Rectal smooth muscle tissue (tissue), 1 donor: ENCODE measurements around the gene PHKA1.

Source experiments
- H3K27ac ChIP-seq: one replicate; pipeline ENCODE4 v1.7.0; 2013; ENCODE audit warnings: low read depth, low read length, inconsistent platforms
- H3K27me3 ChIP-seq: one replicate; pipeline ENCODE4 v1.7.0; 2013; ENCODE audit warnings: low read length; ENCODE audit not compliant: control insufficient read depth, insufficient read depth
- H3K36me3 ChIP-seq: one replicate; pipeline ENCODE4 v1.7.0; 2013; ENCODE audit warnings: low read length; ENCODE audit not compliant: control insufficient read depth, insufficient read depth
- H3K4me1 ChIP-seq: one replicate; pipeline ENCODE4 v1.7.0; 2013; ENCODE audit warnings: low read length; ENCODE audit not compliant: control insufficient read depth, insufficient read depth
- H3K4me3 ChIP-seq: one replicate; pipeline ENCODE4 v1.7.0; 2013; ENCODE audit warnings: low read length
- H3K9ac ChIP-seq: one replicate; pipeline ENCODE4 v1.7.0; 2013; ENCODE audit warnings: low read length

Gene PHKA1

GRCh38 chrX:72662020-72662747, 51.9 kb downstream of the PHKA1 start:
- Histone ChIP-seq H3K36me3 (no peaks in the 10 kb centered on the region), H3K9ac (no peak overlapping the region), H3K4me3 (no peak overlapping the region), H3K27me3 (peaks cover 2% of the 10 kb centered on the region), H3K4me1 (no peaks in the 10 kb centered on the region), H3K27ac (no peak overlapping the region)

DNA sequence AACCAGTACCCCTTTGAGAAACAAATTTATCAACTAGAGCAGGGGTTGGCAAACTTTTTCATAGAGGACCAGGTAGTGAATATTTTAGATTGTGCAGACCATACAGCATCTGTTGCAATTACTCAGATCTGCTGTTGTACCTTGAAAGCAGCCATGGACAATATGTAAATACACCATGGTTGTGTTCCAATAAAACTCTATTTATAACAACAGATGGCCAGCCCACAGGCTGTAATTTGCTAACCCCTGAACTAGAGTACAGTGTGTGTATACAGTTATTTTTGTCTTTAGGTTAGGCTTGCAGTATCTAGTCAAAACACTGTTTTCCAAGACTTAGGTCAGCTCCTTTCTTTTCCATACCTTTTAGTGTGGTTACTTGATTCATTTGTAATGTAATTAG, 54.4 kb downstream of the PHKA1 start:
- H3K27ac ChIP-seq, result no peak overlapping the region
- H3K27me3 ChIP-seq, result peaks cover 2% of the 10 kb centered on the region
- H3K9ac ChIP-seq, result no peak overlapping the region

DNA sequence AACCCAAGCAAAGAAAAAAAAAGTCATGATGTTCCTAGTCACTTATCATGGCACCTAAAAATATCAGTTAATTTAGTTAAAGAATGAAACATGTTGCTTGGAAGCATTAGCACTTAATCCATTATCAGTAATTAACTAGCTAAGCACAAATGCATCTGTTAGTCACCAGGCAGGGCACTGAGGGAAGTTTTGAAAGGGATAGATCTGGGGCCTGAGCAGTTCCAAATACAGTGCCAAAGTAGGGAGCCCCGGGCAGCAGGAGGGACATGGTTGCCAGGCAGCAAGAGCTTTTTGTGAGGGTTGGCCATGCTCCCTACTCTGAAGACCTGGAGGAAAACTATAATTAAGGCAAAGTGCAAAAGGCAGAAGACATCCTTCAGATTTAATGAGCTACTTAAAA, 62.0 kb downstream of the PHKA1 start:
- Histone ChIP-seq H3K4me1 (no peaks in the 10 kb centered on the region), H3K27me3 (no peaks in the 10 kb centered on the region), H3K36me3 (no peaks in the 10 kb centered on the region), H3K27ac (no peak overlapping the region), H3K4me3 (no peak overlapping the region), H3K9ac (no peak overlapping the region)

More for the DNA sequence above, 54.4 kb downstream of the PHKA1 start:
- no peak overlapping the region for H3K4me3 ChIP-seq
- H3K36me3 ChIP-seq, result no peaks in the 10 kb centered on the region
- no peaks in the 10 kb centered on the region for H3K4me1 ChIP-seq

DNA sequence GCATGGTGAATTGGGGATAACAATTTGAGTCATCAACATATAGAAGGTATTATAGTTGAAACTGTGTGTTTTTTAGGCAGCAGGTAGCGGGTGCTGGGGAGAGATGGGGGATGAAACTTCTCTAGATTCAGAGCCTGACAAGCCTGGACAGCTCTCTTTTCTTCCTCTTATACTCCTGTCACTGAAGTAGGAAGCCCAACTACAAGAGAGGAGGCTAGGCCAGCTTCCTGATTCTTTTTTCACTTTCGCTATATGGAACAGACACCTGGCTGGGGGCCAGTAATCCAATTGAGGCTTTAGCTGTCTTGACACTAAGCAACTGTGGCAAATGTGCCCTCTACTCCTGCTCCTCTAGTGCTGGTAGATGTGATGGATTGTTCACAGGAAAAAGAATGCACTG, 69.2 kb downstream of the PHKA1 start:
- Histone ChIP-seq H3K27ac (no peak overlapping the region), H3K4me3 (no peak overlapping the region), H3K36me3 (peaks cover 3% of the 10 kb centered on the region), H3K27me3 (no peaks in the 10 kb centered on the region), H3K4me1 (no peaks in the 10 kb centered on the region), H3K9ac (no peak overlapping the region)

GRCh38 chrX:72641611-72642010, 72.5 kb downstream of the PHKA1 start:
- H3K4me3 ChIP-seq, result no peak overlapping the region
- H3K9ac ChIP-seq, result no peak overlapping the region
- no peaks in the 10 kb centered on the region for H3K4me1 ChIP-seq
- peaks cover 3% of the 10 kb centered on the region for H3K36me3 ChIP-seq
- no peaks in the 10 kb centered on the region for H3K27me3 ChIP-seq
- no peak overlapping the region for H3K27ac ChIP-seq

- Histone ChIP-seq H3K4me1 (no peaks in the 10 kb centered on the region), H3K9ac (no peak overlapping the region), H3K27ac (no peak overlapping the region), H3K36me3 (no peaks in the 10 kb centered on the region), H3K27me3 (no peaks in the 10 kb centered on the region), H3K4me3 (no peak overlapping the region)
Observed at GRCh38 chrX:72635930-72636329, 78.2 kb downstream of the PHKA1 start.

DNA sequence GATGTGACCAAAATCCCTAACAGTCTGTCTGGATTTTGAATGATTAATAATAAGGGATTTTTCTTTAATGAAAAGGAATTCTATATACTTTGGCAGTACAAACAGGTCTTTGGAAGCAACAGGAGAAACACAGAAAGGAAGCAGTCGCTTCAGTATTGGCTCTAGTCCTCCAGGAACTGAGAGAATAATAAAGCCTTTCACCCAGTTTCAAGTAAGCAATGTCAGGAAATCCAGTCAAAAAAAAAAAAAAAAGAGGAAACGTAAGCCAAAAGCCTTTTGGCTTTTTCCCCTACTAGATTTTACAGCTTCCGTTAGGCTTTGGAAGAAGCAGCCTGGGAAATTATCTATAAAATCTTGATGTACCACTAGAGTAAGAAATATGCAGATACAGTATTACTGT, 79.8 kb downstream of the PHKA1 start:
- Histone ChIP-seq H3K4me3 (no peak overlapping the region), H3K36me3 (no peaks in the 10 kb centered on the region), H3K9ac (no peak overlapping the region), H3K27me3 (no peaks in the 10 kb centered on the region), H3K27ac (no peak overlapping the region), H3K4me1 (no peaks in the 10 kb centered on the region)

GRCh38 chrX:72630185-72630584, 83.9 kb downstream of the PHKA1 start:
- no peaks in the 10 kb centered on the region for H3K4me1 ChIP-seq
- no peak overlapping the region for H3K9ac ChIP-seq
- no peak overlapping the region for H3K27ac ChIP-seq
- H3K4me3 ChIP-seq, result no peak overlapping the region
- H3K27me3 ChIP-seq, result no peaks in the 10 kb centered on the region
- H3K36me3 ChIP-seq, result no peaks in the 10 kb centered on the region

DNA sequence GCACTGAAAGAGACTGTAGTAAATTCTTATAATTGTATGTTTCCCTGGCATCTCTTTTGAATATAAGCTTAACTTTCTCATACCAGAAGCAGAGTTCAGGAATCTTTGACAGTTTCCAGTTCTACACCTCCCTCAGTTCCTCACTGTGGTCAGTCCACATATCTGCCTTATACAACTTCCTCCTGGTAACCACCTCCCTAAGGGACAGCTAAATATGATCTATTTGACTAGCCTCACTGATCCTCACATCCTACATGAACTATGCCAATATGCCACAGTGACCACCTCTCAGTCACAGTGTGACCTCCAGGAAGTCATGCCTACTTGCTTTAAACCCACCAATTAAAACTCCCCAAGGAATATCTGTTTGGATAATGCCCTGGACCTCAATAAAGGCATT, 89.9 kb downstream of the PHKA1 start:
- Histone ChIP-seq H3K36me3 (no peaks in the 10 kb centered on the region), H3K9ac (no peak overlapping the region), H3K27me3 (no peaks in the 10 kb centered on the region), H3K27ac (no peak overlapping the region), H3K4me3 (no peak overlapping the region), H3K4me1 (no peaks in the 10 kb centered on the region)

DNA sequence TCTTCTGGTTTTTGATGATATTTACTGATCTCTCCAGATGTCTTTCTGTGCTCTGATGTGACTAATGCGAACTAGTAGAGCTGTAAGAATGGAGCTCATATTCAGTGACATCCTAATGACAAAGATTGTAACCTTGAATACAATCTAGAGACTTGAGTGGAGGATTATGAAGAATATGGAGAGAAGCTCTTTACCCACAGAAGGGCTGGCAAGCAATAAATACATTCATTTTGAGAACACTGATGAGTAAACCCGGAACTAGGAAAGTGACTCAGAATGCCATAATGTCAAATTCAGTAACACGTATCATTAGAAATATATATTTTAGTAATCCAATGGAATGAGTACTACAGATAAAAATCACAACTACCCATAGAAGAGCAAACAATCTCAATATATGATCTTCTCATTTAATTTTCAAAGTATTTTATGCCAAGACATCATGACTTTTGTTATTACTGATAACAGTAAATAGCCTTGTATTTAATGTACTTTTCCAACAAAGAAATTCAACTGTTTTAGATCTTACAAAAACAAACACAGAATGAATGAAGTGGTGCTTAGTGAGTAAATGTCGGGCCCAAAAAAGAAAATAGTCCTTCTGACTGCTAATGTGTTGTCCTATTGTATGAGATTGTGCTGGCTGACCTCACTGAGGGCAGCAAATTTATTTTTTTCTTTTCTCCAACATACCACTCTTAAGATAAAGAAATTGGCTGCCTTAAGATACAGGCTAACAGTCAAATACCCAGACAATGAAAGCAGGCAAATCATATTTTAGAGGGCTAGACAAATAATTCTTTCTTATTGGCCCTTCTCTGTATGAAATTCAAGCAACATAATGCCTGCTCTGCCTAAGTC, 92.3 kb downstream of the PHKA1 start:
- Histone ChIP-seq H3K9ac (no peak overlapping the region), H3K4me1 (no peaks in the 10 kb centered on the region), H3K4me3 (no peak overlapping the region), H3K27me3 (no peaks in the 10 kb centered on the region), H3K27ac (no peak overlapping the region), H3K36me3 (no peaks in the 10 kb centered on the region)

DNA sequence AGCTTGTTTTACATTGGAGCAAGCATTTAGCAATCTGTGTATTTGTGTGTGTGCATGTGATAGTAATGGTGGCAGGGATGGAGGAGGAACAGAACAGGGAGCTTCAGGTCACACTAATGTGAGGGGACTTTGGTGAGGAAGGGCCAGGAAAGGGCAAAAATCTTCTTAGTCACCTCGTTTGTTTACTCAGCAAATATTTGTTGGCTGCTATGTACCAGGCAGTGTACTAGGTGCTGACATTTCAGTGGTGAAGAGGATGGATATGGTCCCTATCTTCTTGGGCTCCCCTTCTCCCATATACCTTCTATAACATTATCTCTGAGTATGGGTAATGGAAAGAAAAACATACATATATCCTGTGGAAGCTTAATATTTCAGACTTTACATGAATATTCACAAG, 92.9 kb downstream of the PHKA1 start:
- Histone ChIP-seq H3K36me3 (no peaks in the 10 kb centered on the region), H3K4me3 (no peak overlapping the region), H3K4me1 (no peaks in the 10 kb centered on the region), H3K27ac (no peak overlapping the region), H3K27me3 (no peaks in the 10 kb centered on the region), H3K9ac (no peak overlapping the region)

DNA sequence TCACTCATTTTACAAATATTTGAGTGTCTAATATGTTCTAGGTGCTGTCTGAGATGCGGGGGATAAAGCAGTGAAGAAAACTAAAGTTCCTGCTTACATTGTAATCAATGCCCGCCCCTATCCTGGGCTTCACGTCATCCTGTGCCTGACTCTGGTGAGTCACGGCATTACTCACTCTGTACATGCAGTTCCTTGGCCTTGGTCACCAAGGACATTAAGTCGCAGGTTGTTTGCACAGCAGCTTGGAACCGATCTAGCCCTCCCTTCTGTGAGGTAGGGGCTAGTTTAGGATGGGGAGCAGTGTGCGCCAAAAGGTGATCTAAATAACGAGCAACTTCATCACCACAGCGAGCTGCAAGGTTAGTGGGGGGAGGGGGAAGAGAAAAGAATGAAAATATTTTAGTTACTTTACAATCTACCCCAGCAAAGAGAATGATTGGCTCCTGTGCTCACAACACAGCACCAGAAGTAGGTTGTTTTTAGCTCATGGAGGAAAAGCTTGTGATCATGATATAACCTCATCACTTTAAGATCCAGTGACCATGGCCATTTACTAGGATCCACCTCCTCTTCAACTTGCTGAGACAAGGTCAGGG, 93.5 kb downstream of the PHKA1 start:
- no peak overlapping the region for H3K27ac ChIP-seq
- no peak overlapping the region for H3K4me3 ChIP-seq
- H3K27me3 ChIP-seq, result no peaks in the 10 kb centered on the region
- no peaks in the 10 kb centered on the region for H3K4me1 ChIP-seq
- H3K9ac ChIP-seq, result no peak overlapping the region
- H3K36me3 ChIP-seq, result no peaks in the 10 kb centered on the region
